Retinal pigment epithelial cell (primary cell): ENCODE results near the gene KCNH6.

ENCODE experiments used
- DNase-seq: peaks from one replicate; pipeline ENCODE4 v3.0.0-alpha.2; 2010; ENCODE audit warnings: low read depth
- H3K4me3 ChIP-seq: 2 replicates; pipeline ENCODE4 v1.5.1; 2011; ENCODE audit warnings: mild to moderate bottlenecking, low read length, control low read depth, moderate library complexity
- CTCF ChIP-seq: conservative IDR thresholded peaks from 2 replicates; pipeline ENCODE4 v1.5.1; 2011; ENCODE audit warnings: low read depth, low read length, control low read depth, inconsistent platforms

The KCNH6 gene

GRCh38 chr17:63578027-63578768, 55.0 kb downstream of the KCNH6 start:
- no peak overlapping the region for H3K4me3 ChIP-seq
- TF ChIP-seq CTCF, result no peak
- no peak for DNase-seq

- DNase-seq, result no peak
- no peak overlapping the region for H3K4me3 ChIP-seq
- no peak for TF ChIP-seq CTCF
Measured at GRCh38 chr17:63578769-63579111, 55.6 kb downstream of the KCNH6 start.

- no peak for TF ChIP-seq CTCF
- DNase-seq, result no peak
- H3K4me3 ChIP-seq, result no peak overlapping the region
Measured at GRCh38 chr17:63579633-63580032, 56.5 kb downstream of the KCNH6 start.

- no peak for DNase-seq
- H3K4me3 ChIP-seq, result no peak overlapping the region
- TF ChIP-seq CTCF, result no peak
Measured at GRCh38 chr17:63587770-63588169, 64.6 kb downstream of the KCNH6 start.

- no peak for TF ChIP-seq CTCF
- DNase-seq, result no peak
- H3K4me3 ChIP-seq, result no peak overlapping the region
Measured at GRCh38 chr17:63588797-63589196, 65.6 kb downstream of the KCNH6 start.

- no peak for DNase-seq
- no peak for TF ChIP-seq CTCF
- H3K4me3 ChIP-seq, result no peak overlapping the region
Measured at GRCh38 chr17:63589646-63590045, 66.5 kb downstream of the KCNH6 start.

- DNase-seq, result no peak
Measured at GRCh38 chr17:63592797-63593196, 69.6 kb downstream of the KCNH6 start.

More at GRCh38 chr17:63592797-63593196, 69.6 kb downstream of the KCNH6 start:
- TF ChIP-seq CTCF, result no peak
- H3K4me3 ChIP-seq, result no peak overlapping the region
